Motor neuron (in vitro differentiated cells): Measurements from ENCODE around the gene HMG20A. TPM values are rescaled to one million over a fixed set of nuclear protein-coding genes. Genes with fewer than 3 reads are reported as not detected.
A peak's percentile ranks its signal among the peaks of the same experiment; 100 is the strongest.

ENCODE experiments used
- ATAC-seq, 8 experiments: fragments of 200-7000 bp; cut with Tn5 transposase; replicated peaks in 6 of 8; 2 replicates each; pipeline ENCODE4 v1.8.0; 2021; ENCODE audit warnings: mild to moderate bottlenecking in 8 of 8, moderate library complexity in 8 of 8
- H3K27ac ChIP-seq, 2 donors: fragments of 250-450 bp; sonication (Bioruptor Pico); 2 replicates each; pipeline ENCODE4 v1.9.0; 2021; ENCODE audit warnings: antibody characterized with exemption in 2 of 2, mild to moderate bottlenecking in 2 of 2, moderate library complexity in 1 of 2
- H3K4me1 ChIP-seq, 2 donors: fragments of 250-450 bp; sonication (Bioruptor Pico); replicated peaks in 1 of 2; 2 replicates each; pipeline ENCODE4 v1.6.1; 2021; ENCODE audit warnings: antibody characterized with exemption in 2 of 2, mild to moderate bottlenecking in 2 of 2, moderate library complexity in 1 of 2
- H3K4me3 ChIP-seq, 5 donors: fragments of 250-450 bp; sonication (Bioruptor Pico); 2 replicates each; pipeline ENCODE4 v1.9.0; 2021; ENCODE audit warnings: antibody characterized with exemption in 5 of 5, mild to moderate bottlenecking in 5 of 5, moderate library complexity in 4 of 5
- WGBS, 10 experiments: fragments of 450-650 bp; shearing (Covaris generic); methylation state at CpG; one replicate each; pipeline ENCODE4 v1.0.0; 2022; 5-methylcytosine and 5-hydroxymethylcytosine counted together
- in situ Hi-C, 9 experiments: fragments of 400-800 bp; cut with MboI; loops; one replicate each; pipeline ENCODE4 v1.15.0; 2021; ENCODE audit warnings: low sequenced_read_pairs in 9 of 9, low pct_unique_long_range_greater_than_20kb in 2 of 9; ENCODE audit not compliant: unreplicated experiment in 9 of 9
- total RNA-seq, 8 experiments: library from RNA; unstranded; fragments of 300-600 nt; gene quantifications; 2 replicates each; pipeline versions ENCODE4 v1.2.3 to v1.2.4, GENCODE V29; 2022

Gene HMG20A
- total RNA-seq, 8 experiments from 2014 or later, result 29.0 to 82.3 (median 37.6) TPM

GRCh38 chr15:77503764-77504163, 83.1 kb downstream of the HMG20A start:
- no peak for ATAC-seq
- in situ Hi-C loops, result no loop called here
- H3K27ac ChIP-seq, result no peak overlapping the region
- peaks cover 18 to 28% of the 10 kb centered on the region in 2 donors for H3K4me1 ChIP-seq
- WGBS, 10 experiments, result 80 to 95% (median 92%) methylated on average over 3 of the region's 6 CpGs; no CpG with 5 or more reads in 3 of the 10 experiments
- no peak overlapping the region for H3K4me3 ChIP-seq

DNA sequence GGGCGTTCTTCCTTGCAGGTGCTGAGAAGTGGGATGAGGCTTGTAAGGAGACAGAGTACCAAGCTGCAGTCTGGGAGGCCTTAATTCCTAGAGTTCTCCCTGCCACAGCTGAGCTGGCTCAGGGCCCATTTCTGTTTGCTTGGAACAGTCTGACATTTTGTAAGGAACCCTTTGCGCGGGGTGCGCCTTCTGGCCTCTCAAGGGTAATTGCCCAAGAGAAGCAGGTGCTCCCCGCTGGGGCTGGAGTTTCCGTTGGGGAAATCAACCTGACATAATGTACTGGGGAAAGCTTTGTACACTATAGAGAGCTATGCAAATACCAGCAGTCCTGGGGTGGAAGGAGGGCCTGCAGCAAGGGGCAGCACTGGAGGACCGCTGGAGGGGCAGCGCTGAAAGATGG, 83.6 kb downstream of the HMG20A start:
- ATAC-seq, result peak in 5 of 8 experiments; percentile 16 to 47 (median 35)
- Histone ChIP-seq H3K4me3 (no peak overlapping the region), H3K4me1 (peaks cover 18 to 28% of the 10 kb centered on the region in 2 donors), H3K27ac (no peak overlapping the region)
- WGBS, 10 experiments, result 29 to 64% methylated on average over 1 to 5 of the region's 8 CpGs; no CpG with 5 or more reads in 8 of the 10 experiments
- in situ Hi-C loops, result no loop called here

- Histone ChIP-seq H3K27ac (no peak overlapping the region), H3K4me1 (peaks cover 18 to 28% of the 10 kb centered on the region in 2 donors), H3K4me3 (no peak overlapping the region)
- no peak for ATAC-seq
- in situ Hi-C loops, result no loop called here
- WGBS, 10 experiments, result 54 to 100% (median 81%) methylated on average over 1 to 3 of the region's 6 CpGs; no CpG with 5 or more reads in 5 of the 10 experiments
Observed at GRCh38 chr15:77504871-77505270, 84.2 kb downstream of the HMG20A start.

GRCh38 chr15:77505556-77505955, 84.9 kb downstream of the HMG20A start:
- WGBS, 10 experiments, result 92% methylated on average over 2 of the region's 4 CpGs; no CpG with 5 or more reads in 9 of the 10 experiments
- in situ Hi-C loops, result no loop called here

DNA sequence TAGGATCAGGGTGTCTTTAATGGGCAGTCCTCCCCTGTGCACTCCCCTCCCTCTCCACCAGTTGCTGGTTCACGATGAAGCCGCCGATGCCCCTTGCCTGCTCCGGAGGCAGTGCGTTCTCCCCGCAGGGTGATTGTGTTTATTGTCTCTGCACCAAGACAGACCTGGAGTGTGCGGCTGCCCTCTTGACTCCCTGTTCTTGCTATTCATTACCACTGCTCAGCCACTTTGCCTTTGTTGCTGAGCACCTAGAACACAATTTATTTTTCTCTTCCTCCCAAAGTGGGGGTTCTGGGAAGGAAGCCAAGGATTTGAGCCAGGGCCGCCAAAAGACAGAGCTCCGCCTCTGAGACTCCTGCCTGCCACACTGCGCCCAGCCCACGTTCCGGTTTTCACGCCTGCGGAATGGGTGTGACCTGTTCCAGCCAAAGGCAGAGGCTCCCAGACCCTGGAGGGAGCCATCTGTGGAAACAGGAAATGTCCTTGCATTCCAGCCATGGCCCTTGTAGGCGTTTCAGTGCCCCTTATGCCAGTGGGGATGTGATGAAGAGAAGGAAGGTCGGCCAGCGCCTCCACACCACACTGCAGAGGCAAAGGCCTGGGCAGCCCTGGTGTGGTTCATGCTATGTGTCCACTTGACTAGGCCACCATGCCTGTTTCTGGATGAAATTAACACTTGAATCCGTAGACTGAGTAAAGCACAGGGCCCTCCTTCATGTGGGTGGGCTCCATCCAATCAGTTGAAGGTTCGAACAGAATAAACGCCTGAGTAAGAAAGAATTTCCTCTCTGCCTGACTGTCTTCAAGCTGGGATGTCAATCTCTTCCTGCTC, 85.8 kb downstream of the HMG20A start:
- Histone ChIP-seq H3K4me1 (peaks cover 18 to 33% of the 10 kb centered on the region in 2 donors), H3K4me3 (no peak overlapping the region), H3K27ac (no peak overlapping the region)
- in situ Hi-C loops, result no loop called here
- peak in 7 of 8 experiments; percentile 55 to 76 (median 62) for ATAC-seq
- 68 to 100% (median 82%) methylated on average over 1 to 15 of the region's 20 CpGs; no CpG with 5 or more reads in 4 of the 10 experiments for WGBS, 10 experiments

More at GRCh38 chr15:77505556-77505955, 84.9 kb downstream of the HMG20A start:
- ATAC-seq, result no peak
- Histone ChIP-seq H3K4me1 (peaks cover 18 to 29% of the 10 kb centered on the region in 2 donors), H3K4me3 (no peak overlapping the region), H3K27ac (no peak overlapping the region)

DNA sequence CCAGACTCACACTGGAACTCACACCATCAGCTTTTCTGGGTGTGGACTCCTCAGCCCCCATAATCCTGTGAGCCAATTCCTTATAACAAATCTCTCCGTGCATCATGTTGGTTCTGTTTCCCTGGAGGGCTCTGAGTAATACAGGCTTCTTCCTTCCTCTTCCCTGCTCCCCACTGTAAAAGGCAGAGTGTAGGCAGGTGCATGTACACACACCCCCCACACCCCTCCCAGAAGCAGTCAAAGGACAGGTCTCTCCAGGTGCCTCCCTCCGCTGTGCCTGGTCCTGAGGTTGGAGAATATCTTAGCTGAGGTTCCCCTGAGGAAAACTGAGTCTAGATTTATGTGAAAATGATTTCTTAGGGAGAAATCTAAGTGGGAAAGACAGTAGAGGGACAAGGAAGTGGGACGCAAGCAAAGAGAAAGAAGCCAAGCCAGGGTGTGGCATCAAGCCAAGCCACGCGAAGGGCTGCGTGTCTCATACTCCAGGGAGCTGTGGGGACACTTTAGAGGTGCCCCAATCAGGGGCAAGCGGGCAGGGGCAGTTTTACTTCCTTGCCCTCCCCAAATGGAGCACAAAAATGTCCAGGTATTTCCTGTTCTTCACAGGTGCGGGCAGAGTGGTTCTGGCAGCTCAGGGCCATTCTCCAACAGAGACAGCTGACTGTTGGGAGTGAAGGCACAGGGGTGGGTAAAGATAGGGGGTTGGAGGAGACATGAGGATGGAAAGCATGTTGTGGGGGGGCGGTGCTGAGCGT, 86.6 kb downstream of the HMG20A start:
- in situ Hi-C loops, result no loop called here
- 80 to 100% (median 92%) methylated on average over 1 to 6 of the region's 10 CpGs; no CpG with 5 or more reads in 4 of the 10 experiments for whole genome bisulfite sequencing, 10 experiments
- peak in 4 of 8 experiments; percentile 2 to 24 (median 16) for ATAC-seq
- Histone ChIP-seq H3K27ac (no peak overlapping the region), H3K4me3 (no peak overlapping the region), H3K4me1 (peaks cover 18 to 33% of the 10 kb centered on the region in 2 donors)

GRCh38 chr15:77507911-77508310, 87.2 kb downstream of the HMG20A start:
- Histone ChIP-seq H3K4me1 (peaks cover 18 to 33% of the 10 kb centered on the region in 2 donors), H3K4me3 (no peak overlapping the region), H3K27ac (no peak overlapping the region)
- 80 to 100% (median 83%) methylated on average over 2 of the region's 6 CpGs; no CpG with 5 or more reads in 7 of the 10 experiments for WGBS, 10 experiments
- ATAC-seq, result peak; percentile 24 to 82 (median 72)
- in situ Hi-C loops, result no loop called here

DNA sequence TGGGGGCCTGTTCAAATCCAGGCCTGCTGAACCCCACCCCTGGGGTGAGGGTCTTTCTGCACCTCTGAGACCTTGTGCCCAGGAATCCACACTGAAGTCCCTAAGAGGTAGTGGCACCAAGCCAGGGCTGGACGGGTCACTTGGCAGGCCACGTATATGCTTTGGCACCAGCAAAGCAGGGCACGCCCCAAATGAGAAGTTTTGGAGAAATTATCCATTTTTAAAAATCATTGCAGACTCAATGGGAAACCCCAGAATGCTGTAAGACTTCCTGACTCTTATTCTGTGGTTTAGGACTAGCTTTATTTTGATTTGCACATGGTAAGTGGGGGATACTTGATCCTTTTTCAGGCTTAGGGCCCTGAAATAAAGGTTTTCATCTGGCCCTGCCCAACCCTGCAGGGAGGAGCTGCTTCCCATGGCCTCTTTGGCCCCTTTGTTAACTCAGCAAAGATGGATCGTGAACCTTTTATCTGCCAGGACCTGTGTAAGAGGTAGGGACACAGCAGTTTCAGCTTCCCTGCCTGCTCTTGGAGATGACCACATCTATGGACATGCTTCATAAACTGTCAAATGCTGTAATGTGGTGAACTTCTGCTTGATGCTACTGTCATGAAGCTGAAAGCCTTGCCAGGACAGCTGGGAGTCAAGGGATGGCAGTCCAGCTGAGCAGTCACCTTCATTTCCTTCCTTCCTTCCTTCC, 88.0 kb downstream of the HMG20A start:
- 33 to 100% (median 89%) methylated on average over 1 to 4 of the region's 4 CpGs; no CpG with 5 or more reads in 5 of the 10 experiments for WGBS, 10 experiments
- Histone ChIP-seq H3K4me1 (peaks cover 18 to 33% of the 10 kb centered on the region in 2 donors), H3K27ac (no peak overlapping the region), H3K4me3 (no peak overlapping the region)
- in situ Hi-C loops, result no loop called here
- peak in 3 of 8 experiments; percentile 28 to 88 (median 66) for ATAC-seq

- Histone ChIP-seq H3K4me1 (peaks cover 13 to 33% of the 10 kb centered on the region in 2 donors), H3K4me3 (no peak overlapping the region), H3K27ac (no peak overlapping the region)
- in situ Hi-C loops, result no loop called here
- no peak for ATAC-seq
- WGBS, 10 experiments, result 10 to 100% (median 65%) methylated on average over 1 to 7 of the region's 11 CpGs; no CpG with 5 or more reads in 3 of the 10 experiments
Observed at GRCh38 chr15:77510066-77511057, 89.7 kb downstream of the HMG20A start.

DNA sequence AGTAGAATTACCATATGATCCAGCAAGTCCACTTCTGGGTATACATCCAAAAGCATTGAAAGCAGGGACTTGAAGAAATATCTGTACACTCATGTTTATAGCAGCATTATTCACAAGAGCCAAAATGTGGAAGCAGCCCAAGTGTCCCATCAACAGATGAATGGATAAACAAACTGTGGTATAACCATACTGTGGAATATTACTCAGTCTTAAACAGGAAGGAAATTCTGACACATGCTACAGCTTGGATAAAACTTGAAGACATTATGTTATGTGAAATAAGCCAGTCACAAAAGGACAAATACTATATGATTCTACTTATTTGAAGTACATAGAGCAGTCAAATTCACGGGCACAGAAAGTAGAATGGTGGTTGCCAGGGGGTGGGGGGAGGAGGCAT, 91.2 kb downstream of the HMG20A start:
- ATAC-seq, result no peak
- 60 to 100% (median 100%) methylated on average over 1 of the region's 1 CpG; no CpG with 5 or more reads in 1 of the 10 experiments for WGBS, 10 experiments
- H3K4me1 ChIP-seq, result peaks cover 16 to 28% of the 10 kb centered on the region in 2 donors
- H3K4me3 ChIP-seq, result no peak overlapping the region
- in situ Hi-C loops, result no loop called here
- no peak overlapping the region for H3K27ac ChIP-seq

DNA sequence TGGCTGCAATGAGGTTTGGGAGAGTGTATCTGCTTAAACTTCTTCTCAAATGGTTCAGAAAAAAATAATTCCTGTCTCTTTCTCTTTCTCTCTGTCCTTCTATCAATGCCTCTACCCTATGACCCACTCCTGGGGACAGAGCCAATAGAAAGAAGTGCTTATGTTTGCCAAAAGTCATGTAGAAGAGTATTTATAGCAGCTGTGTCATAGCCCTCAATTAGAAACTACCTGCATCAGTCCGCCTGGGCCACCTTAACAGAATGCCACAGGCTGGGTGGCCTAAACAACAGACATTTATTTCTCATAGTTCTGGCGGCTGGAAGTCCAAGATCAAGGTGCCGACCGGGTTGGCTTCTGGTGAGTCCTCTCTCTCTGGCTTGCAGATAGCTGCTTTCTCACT, 92.5 kb downstream of the HMG20A start:
- in situ Hi-C loops, result no loop called here
- no peak for ATAC-seq

More for the DNA sequence above, 92.5 kb downstream of the HMG20A start:
- Histone ChIP-seq H3K4me1 (peaks cover 8 to 20% of the 10 kb centered on the region in 2 donors), H3K27ac (no peak overlapping the region), H3K4me3 (no peak overlapping the region)
- WGBS, 10 experiments, result 50 to 100% (median 86%) methylated on average over 2 to 4 of the region's 4 CpGs; no CpG with 5 or more reads in 4 of the 10 experiments
